ENCODE data around the gene ATF4.
"Not testable (repeated sequence)": the region's sequence is repeated elsewhere in the genome, so short reads cannot be mapped to it uniquely, and the experiment has no call there.

ATF4 gene

DNA sequence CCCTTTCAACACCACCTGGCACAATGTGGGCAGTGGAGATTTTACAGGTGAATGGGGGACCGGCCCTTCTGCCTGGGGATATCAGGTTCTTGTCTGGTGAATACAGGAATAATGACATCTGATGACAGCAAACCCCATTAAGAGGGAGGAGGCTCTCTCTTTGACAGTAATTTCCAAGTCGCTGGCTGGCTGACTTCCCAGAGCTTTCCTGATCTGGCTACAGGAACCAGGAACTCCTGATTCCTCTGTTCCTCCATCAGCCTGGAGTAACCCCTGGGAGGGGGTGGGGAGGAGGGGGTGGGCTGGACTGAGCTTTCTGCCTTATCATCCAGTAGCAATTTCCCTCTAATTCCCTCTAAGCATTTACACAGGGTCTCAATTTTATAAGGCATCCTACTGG, 22.0 kb upstream of the ATF4 start:
- no peak overlapping the region for H3K4me3 Mint-ChIP-seq
- no peak for DNase-seq

GRCh38 chr22:39498802-39499201, 21.6 kb upstream of the ATF4 start:
- H3K27me3 Mint-ChIP-seq: no peaks in the 10 kb centered on the region
- H3K4me3 Mint-ChIP-seq: no peak overlapping the region
- no peak overlapping the region for H3K27ac Mint-ChIP-seq
- no peak for ATAC-seq
- no peaks in the 10 kb centered on the region for H3K9me3 Mint-ChIP-seq
- DNase-seq: no peak
- peaks cover 44% of the 10 kb centered on the region for H3K4me1 Mint-ChIP-seq

More for the DNA sequence above, 22.0 kb upstream of the ATF4 start:
- Mint-ChIP-seq H3K27ac (no peak overlapping the region), H3K27me3 (no peaks in the 10 kb centered on the region), H3K9me3 (no peaks in the 10 kb centered on the region), H3K4me1 (peaks cover 40% of the 10 kb centered on the region)
- ATAC-seq: no peak

GRCh38 chr22:39500101-39500500, 20.3 kb upstream of the ATF4 start:
- Mint-ChIP-seq H3K4me3 (no peak overlapping the region), H3K27ac (no peak overlapping the region), H3K4me1 (peaks cover 49% of the 10 kb centered on the region), H3K27me3 (no peaks in the 10 kb centered on the region), H3K9me3 (no peaks in the 10 kb centered on the region)
- no peak for ATAC-seq
- DNase-seq: no peak

DNA sequence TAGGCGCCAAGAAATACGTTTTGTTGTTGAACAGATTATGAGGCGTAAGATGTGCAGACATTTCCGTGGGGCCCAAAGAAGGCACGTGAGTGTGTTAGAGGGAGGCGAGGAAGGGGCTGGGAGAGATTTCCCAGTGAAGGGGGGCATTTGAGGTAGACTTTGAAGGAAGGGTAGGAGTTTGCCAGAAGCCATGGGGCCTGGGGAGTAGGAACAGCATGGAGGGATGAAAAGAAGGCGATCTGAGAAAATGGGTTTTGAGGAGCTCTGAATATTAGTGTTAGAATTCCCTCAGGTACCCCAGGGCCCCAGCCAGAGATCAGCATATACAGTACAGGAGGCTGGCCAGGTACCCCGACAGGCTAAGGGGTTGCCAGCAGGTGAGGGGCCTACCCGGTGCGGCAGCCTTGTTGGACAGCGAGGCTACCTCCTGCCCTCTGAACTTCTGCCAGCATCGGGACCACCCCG, 18.7 kb upstream of the ATF4 start:
- Mint-ChIP-seq H3K4me1 (peaks cover 54% of the 10 kb centered on the region), H3K27me3 (no peaks in the 10 kb centered on the region), H3K4me3 (peak overlapping the region; percentile 92 to 94), H3K27ac (peak overlapping the region; percentile 96 to 100), H3K9me3 (no peaks in the 10 kb centered on the region)
- DNase-seq (no peak), ATAC-seq (peak; percentile 60)

GRCh38 chr22:39502109-39502788, 18.1 kb upstream of the ATF4 start, which contains the start of gene MIEF1:
MIEF1 (plus strand) TSS chr22:39502290; CDS start chr22:39511295, 9,005 bp downstream.
- Mint-ChIP-seq H3K4me3 (peak within 1 kb of the TSS; percentile 92 to 94), H3K4me1 (peaks cover 53% of the 10 kb centered on the region), H3K9me3 (no peaks in the 10 kb centered on the region), H3K27ac (peak within 1 kb of the TSS; percentile 96 to 100), H3K27me3 (no peaks in the 10 kb centered on the region)
- peak; percentile 99 for ATAC-seq
- DNase-seq: peak; percentile 89 to 94

- ATAC-seq (no peak), DNase-seq (no peak)
- H3K4me3 Mint-ChIP-seq: peak overlapping the region; percentile 92 to 94
- H3K4me1 Mint-ChIP-seq: peaks cover 50% of the 10 kb centered on the region
- no peaks in the 10 kb centered on the region for H3K9me3 Mint-ChIP-seq
- H3K27ac Mint-ChIP-seq: peak overlapping the region; percentile 89 to 96
- no peaks in the 10 kb centered on the region for H3K27me3 Mint-ChIP-seq
Observed at GRCh38 chr22:39502789-39503409, 17.5 kb upstream of the ATF4 start.

GRCh38 chr22:39503630-39504029, 16.7 kb upstream of the ATF4 start:
- Mint-ChIP-seq H3K27me3 (no peaks in the 10 kb centered on the region), H3K9me3 (no peaks in the 10 kb centered on the region), H3K4me3 (peak overlapping the region; percentile 92 to 94), H3K4me1 (peaks cover 57% of the 10 kb centered on the region), H3K27ac (peak overlapping the region; percentile 79 to 89)
- DNase-seq (no peak), ATAC-seq (no peak)

GRCh38 chr22:39504071-39504470, 16.3 kb upstream of the ATF4 start:
- Mint-ChIP-seq H3K4me1 (peaks cover 59% of the 10 kb centered on the region), H3K9me3 (no peaks in the 10 kb centered on the region), H3K4me3 (peak overlapping the region; percentile 92 to 94)

GRCh38 chr22:39507021-39507420, 13.3 kb upstream of the ATF4 start:
- not testable (repeated sequence) for H3K4me3 Mint-ChIP-seq, H3K9me3 Mint-ChIP-seq, H3K27me3 Mint-ChIP-seq, H3K27ac Mint-ChIP-seq, DNase-seq, ATAC-seq
- H3K4me1 Mint-ChIP-seq: peaks cover 54% of the 10 kb centered on the region

More at GRCh38 chr22:39504071-39504470, 16.3 kb upstream of the ATF4 start:
- ATAC-seq (no peak), DNase-seq (no peak)
- Mint-ChIP-seq H3K27me3 (no peaks in the 10 kb centered on the region), H3K27ac (no peak overlapping the region)

DNA sequence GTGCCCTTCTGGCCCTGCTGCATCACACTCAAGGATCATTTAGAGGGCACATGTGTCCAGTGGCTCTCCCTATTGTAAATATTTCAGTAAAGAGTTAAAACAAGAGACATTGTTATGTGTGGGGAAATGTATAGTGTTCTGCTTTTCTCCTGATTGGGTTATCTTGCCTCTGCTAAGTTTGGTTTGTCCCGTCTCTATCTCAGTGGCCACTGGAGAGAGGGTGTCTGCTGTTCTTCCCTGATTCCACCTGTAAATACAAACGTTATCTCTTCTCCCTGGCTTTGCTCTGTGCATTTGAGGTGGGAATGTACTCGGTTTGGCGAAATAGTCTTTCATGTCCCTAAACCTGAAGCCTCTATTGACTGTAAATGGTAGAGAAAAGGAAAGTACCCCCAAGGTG, 12.0 kb upstream of the ATF4 start:
- Mint-ChIP-seq H3K27ac (peak overlapping the region in 1 of 2 donors; percentile 41), H3K9me3 (no peaks in the 10 kb centered on the region)

GRCh38 chr22:39510529-39511149, 9.7 kb upstream of the ATF4 start:
- Mint-ChIP-seq H3K9me3 (no peaks in the 10 kb centered on the region), H3K4me3 (no peak overlapping the region), H3K27me3 (no peaks in the 10 kb centered on the region), H3K27ac (no peak overlapping the region), H3K4me1 (peaks cover 49% of the 10 kb centered on the region)
- DNase-seq: no peak
- ATAC-seq: no peak

More for the DNA sequence above, 12.0 kb upstream of the ATF4 start:
- H3K4me1 Mint-ChIP-seq: peaks cover 52% of the 10 kb centered on the region
- no peaks in the 10 kb centered on the region for H3K27me3 Mint-ChIP-seq
- H3K4me3 Mint-ChIP-seq: no peak overlapping the region
- DNase-seq: no peak
- ATAC-seq: no peak

DNA sequence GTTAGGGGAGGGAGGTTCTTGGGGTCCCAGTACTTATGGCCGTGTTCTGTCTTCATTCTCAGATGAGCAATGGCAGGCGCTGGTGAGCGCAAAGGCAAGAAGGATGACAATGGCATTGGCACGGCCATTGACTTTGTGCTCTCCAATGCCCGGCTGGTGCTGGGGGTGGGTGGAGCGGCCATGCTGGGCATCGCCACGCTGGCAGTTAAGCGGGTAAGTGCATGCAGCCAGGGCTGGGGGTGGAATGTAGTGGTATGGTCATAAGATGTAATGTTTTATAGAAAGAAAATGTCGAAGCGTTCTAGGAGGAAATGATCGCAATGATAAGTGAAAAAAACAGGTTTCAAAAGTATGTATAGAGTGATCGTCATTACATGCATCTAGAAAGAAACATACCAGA, 9.1 kb upstream of the ATF4 start:
- Mint-ChIP-seq H3K27ac (peak overlapping the region in 1 of 2 donors; percentile 33), H3K27me3 (no peaks in the 10 kb centered on the region), H3K4me3 (no peak overlapping the region), H3K9me3 (no peaks in the 10 kb centered on the region), H3K4me1 (peaks cover 49% of the 10 kb centered on the region)
- no peak for ATAC-seq
- DNase-seq: no peak

DNA sequence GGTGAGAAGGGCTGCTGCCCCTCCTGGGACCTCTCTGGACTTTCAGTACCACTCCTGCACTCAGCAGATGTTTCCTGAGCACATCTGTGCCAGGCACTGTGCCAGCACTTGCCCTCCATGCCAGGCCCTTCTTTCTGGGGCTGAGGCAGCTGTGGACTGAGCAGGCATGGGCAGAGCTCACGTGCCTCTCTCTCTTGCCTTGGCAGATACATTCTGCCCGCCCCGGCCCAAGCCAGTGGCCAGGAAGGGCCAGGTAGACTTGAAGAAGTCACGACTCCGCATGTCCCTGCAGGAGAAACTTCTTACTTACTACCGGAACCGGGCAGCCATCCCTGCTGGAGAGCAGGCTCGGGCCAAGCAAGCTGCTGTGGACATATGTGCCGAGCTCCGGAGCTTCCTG, 8.3 kb upstream of the ATF4 start:
- H3K27ac Mint-ChIP-seq: peak overlapping the region; percentile 39 to 40
- DNase-seq: no peak
- no peak for ATAC-seq
- peaks cover 42% of the 10 kb centered on the region for H3K4me1 Mint-ChIP-seq
- no peaks in the 10 kb centered on the region for H3K9me3 Mint-ChIP-seq
- H3K27me3 Mint-ChIP-seq: no peaks in the 10 kb centered on the region
- no peak overlapping the region for H3K4me3 Mint-ChIP-seq

DNA sequence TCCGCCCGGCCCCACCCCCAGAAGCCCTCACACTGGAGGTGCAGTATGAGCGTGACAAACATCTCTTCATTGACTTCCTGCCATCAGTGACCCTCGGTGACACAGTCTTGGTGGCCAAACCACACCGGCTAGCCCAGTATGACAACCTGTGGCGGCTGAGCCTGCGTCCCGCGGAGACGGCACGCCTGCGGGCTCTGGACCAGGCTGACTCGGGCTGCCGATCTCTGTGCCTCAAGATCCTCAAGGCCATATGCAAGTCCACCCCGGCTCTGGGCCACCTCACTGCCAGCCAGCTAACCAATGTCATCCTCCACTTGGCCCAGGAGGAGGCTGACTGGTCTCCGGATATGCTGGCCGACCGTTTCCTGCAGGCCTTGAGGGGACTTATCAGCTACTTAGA, 6.6 kb upstream of the ATF4 start:
- no peaks in the 10 kb centered on the region for H3K27me3 Mint-ChIP-seq
- ATAC-seq (peak; percentile 23), DNase-seq (no peak)
- no peak overlapping the region for H3K4me3 Mint-ChIP-seq
- no peak overlapping the region for H3K27ac Mint-ChIP-seq
- H3K4me1 Mint-ChIP-seq: peaks cover 37% of the 10 kb centered on the region
- H3K9me3 Mint-ChIP-seq: no peaks in the 10 kb centered on the region

- Mint-ChIP-seq H3K4me3 (no peak overlapping the region), H3K4me1 (peaks cover 36% of the 10 kb centered on the region), H3K27ac (no peak overlapping the region), H3K27me3 (no peaks in the 10 kb centered on the region), H3K9me3 (no peaks in the 10 kb centered on the region)
- DNase-seq: peak in 1 of 2 donors; percentile 29
- no peak for ATAC-seq
Observed at GRCh38 chr22:39514373-39514973, 5.9 kb upstream of the ATF4 start.
